Measurements from ENCODE around the gene GNGT1. TPM values are rescaled to one million over a fixed set of nuclear protein-coding genes. Genes with fewer than 3 reads are reported as not detected.
A peak's percentile ranks its signal among the peaks of the same experiment; 100 is the strongest.
"Not testable (repeated sequence)": the region's sequence is repeated elsewhere in the genome, so short reads cannot be mapped to it uniquely, and the experiment has no call there.

Gene GNGT1
- total RNA-seq, 1 experiment from 2014 or later = not detected

GRCh38 chr7:93910076-93910994 is 4.0 kb downstream of the GNGT1 start:
- no peaks in the 10 kb centered on the region for H3K27me3 ChIP-seq (replicated peaks; ENCODE audit: insufficient read depth, low read depth, low read length, poor library complexity)
- ChIA-PET POLR2A (ENCODE audit: low non-redundant PET) (no interaction called here), CTCF (no interaction called here)
- TF ChIP-seq EZH2 (IDR thresholded peaks at IDR 0.05; ENCODE audit: borderline replicate concordance, low read depth, low read length, poor library complexity, severe bottlenecking) = no peak
- TF ChIP-seq, protein P1, sequence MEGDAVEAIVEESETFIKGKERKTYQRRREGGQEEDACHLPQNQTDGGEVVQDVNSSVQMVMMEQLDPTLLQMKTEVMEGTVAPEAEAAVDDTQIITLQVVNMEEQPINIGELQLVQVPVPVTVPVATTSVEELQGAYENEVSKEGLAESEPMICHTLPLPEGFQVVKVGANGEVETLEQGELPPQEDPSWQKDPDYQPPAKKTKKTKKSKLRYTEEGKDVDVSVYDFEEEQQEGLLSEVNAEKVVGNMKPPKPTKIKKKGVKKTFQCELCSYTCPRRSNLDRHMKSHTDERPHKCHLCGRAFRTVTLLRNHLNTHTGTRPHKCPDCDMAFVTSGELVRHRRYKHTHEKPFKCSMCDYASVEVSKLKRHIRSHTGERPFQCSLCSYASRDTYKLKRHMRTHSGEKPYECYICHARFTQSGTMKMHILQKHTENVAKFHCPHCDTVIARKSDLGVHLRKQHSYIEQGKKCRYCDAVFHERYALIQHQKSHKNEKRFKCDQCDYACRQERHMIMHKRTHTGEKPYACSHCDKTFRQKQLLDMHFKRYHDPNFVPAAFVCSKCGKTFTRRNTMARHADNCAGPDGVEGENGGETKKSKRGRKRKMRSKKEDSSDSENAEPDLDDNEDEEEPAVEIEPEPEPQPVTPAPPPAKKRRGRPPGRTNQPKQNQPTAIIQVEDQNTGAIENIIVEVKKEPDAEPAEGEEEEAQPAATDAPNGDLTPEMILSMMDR (conservative IDR thresholded peaks at IDR 0.05; ENCODE audit: low read depth, low read length) = no peak
- H3K4me3 ChIP-seq (ENCODE audit: low read depth, low read length, poor library complexity, severe bottlenecking) = no peak overlapping the region
- H3K36me3 ChIP-seq (ENCODE audit: insufficient read depth, low read length, poor library complexity, severe bottlenecking) = no peaks in the 10 kb centered on the region
- H3K9me3 ChIP-seq (ENCODE audit: low read depth, low read length, poor library complexity, severe bottlenecking) = no peaks in the 10 kb centered on the region
- no peak overlapping the region for H3K27ac ChIP-seq (ENCODE audit: low read depth, low read length, poor library complexity, severe bottlenecking)
- intact Hi-C loops (cut with micrococcal nuclease; ENCODE audit: unreplicated experiment) = no loop called here
- no peak for DNase-seq (ENCODE audit: low spot score)
- peaks cover 17% of the 10 kb centered on the region for H3K4me1 ChIP-seq (ENCODE audit: insufficient read depth, low read length, poor library complexity, severe bottlenecking)
- no TSS peak for BruUV-seq (replicated peaks)

DNA sequence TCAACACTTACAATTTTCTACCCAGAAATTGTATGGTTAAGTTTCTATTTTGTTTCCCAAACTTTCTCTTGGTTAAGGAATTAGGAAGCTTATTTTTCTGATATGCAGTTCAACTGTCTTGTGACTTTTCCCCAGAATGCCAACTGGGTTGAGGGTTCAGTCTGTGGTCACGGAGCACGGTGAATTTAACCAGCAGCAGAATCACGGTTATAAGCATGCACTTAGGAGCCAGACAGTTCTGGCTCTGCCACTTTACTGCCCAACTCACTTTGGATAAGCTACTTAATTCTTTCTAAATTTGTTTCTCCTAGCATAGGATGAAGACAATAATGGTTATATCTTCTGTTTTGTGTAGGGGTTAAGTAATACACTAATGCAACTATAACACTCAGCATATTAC is 4.9 kb downstream of the GNGT1 start:
- H3K4me3 ChIP-seq (ENCODE audit: low read depth, low read length, poor library complexity, severe bottlenecking); H3K36me3 ChIP-seq (ENCODE audit: insufficient read depth, low read length, poor library complexity, severe bottlenecking); POLR2A ChIA-PET (ENCODE audit: low non-redundant PET); H3K27me3 ChIP-seq (replicated peaks; ENCODE audit: insufficient read depth, low read depth, low read length, poor library complexity); H3K27ac ChIP-seq (ENCODE audit: low read depth, low read length, poor library complexity, severe bottlenecking); DNase-seq (ENCODE audit: low spot score); intact Hi-C loops (cut with micrococcal nuclease; ENCODE audit: unreplicated experiment); CTCF ChIA-PET; H3K9me3 ChIP-seq (ENCODE audit: low read depth, low read length, poor library complexity, severe bottlenecking); BruUV-seq (replicated peaks): not testable (repeated sequence)
- peaks cover 17% of the 10 kb centered on the region for H3K4me1 ChIP-seq (ENCODE audit: insufficient read depth, low read length, poor library complexity, severe bottlenecking)

- BruUV-seq (replicated peaks); POLR2A ChIA-PET (ENCODE audit: low non-redundant PET); intact Hi-C loops (cut with micrococcal nuclease; ENCODE audit: unreplicated experiment); H3K4me3 ChIP-seq (ENCODE audit: low read depth, low read length, poor library complexity, severe bottlenecking); H3K36me3 ChIP-seq (ENCODE audit: insufficient read depth, low read length, poor library complexity, severe bottlenecking); CTCF ChIA-PET; H3K27ac ChIP-seq (ENCODE audit: low read depth, low read length, poor library complexity, severe bottlenecking); DNase-seq (ENCODE audit: low spot score); H3K9me3 ChIP-seq (ENCODE audit: low read depth, low read length, poor library complexity, severe bottlenecking); H3K27me3 ChIP-seq (replicated peaks; ENCODE audit: insufficient read depth, low read depth, low read length, poor library complexity): not testable (repeated sequence)
- H3K4me1 ChIP-seq (ENCODE audit: insufficient read depth, low read length, poor library complexity, severe bottlenecking) = peaks cover 17% of the 10 kb centered on the region
Observed at GRCh38 chr7:93911661-93912060, 5.3 kb downstream of the GNGT1 start.

- no peaks in the 10 kb centered on the region for H3K36me3 ChIP-seq (ENCODE audit: insufficient read depth, low read length, poor library complexity, severe bottlenecking)
- POLR2A ChIA-PET (ENCODE audit: low non-redundant PET) = no interaction called here
- TF ChIP-seq EZH2 (IDR thresholded peaks at IDR 0.05; ENCODE audit: borderline replicate concordance, low read depth, low read length, poor library complexity, severe bottlenecking) = no peak
- TF ChIP-seq, protein P1 (conservative IDR thresholded peaks at IDR 0.05; ENCODE audit: low read depth, low read length) = no peak
- peak; percentile 61 for DNase-seq (ENCODE audit: low spot score)
- H3K27me3 ChIP-seq (replicated peaks; ENCODE audit: insufficient read depth, low read depth, low read length, poor library complexity) = no peaks in the 10 kb centered on the region
- peak overlapping the region; percentile 9 for H3K27ac ChIP-seq (ENCODE audit: low read depth, low read length, poor library complexity, severe bottlenecking)
- H3K9me3 ChIP-seq (ENCODE audit: low read depth, low read length, poor library complexity, severe bottlenecking) = no peaks in the 10 kb centered on the region
- H3K4me1 ChIP-seq (ENCODE audit: insufficient read depth, low read length, poor library complexity, severe bottlenecking) = peaks cover 17% of the 10 kb centered on the region
- intact Hi-C loops (cut with micrococcal nuclease; ENCODE audit: unreplicated experiment) = no loop called here
- BruUV-seq (replicated peaks) = no TSS peak
- H3K4me3 ChIP-seq (ENCODE audit: low read depth, low read length, poor library complexity, severe bottlenecking) = no peak overlapping the region
- CTCF ChIA-PET = interaction anchor here (0.6 kb wide), 3 partner anchors 217 to 541 kb away, joined by 3 read pairs; no protein-coding TSS in a partner anchor
Observed at GRCh38 chr7:93913197-93913596, 6.8 kb downstream of the GNGT1 start.

Measured in A673 (cell line).